IMR-90 (cell line): ENCODE data around the gene TUBA8. TPM values are rescaled to one million over a fixed set of nuclear protein-coding genes. Genes with fewer than 3 reads are reported as not detected.

ENCODE experiments used
- ATAC-seq: fragments of 200-7000 bp; cut with Tn5 transposase; 2 replicates; pipeline ENCODE4 v1.9.1; 2020; ENCODE audit warnings: low read depth, mild to moderate bottlenecking, moderate library complexity
- BruUV-seq: library from RNA; stranded (reverse); fragments of 400-500 nt; replicated peaks from 2 replicates; lab custom pipeline; 2021; lab: Mats Ljungman, UMichigan
- CTCF ChIA-PET: fragments of 300-600 bp; formaldehyde crosslinking; extraction: SDS; loops from one replicate; lab custom pipeline; 2021; ENCODE audit warnings: antibody characterized with exemption; lab: Yijun Ruan, JAX
- POLR2A ChIA-PET: fragments of 300-600 bp; sonication (Branson Sonifier 250); formaldehyde crosslinking; loops from one replicate; lab custom pipeline; 2022; ENCODE audit warnings: antibody characterized with exemption; ENCODE audit not compliant: unreplicated experiment; lab: Charles Lee
- DNase-seq: peaks from one replicate; pipeline ENCODE4 v3.0.0; 2013
- H2AFZ ChIP-seq: replicated peaks from 2 replicates; pipeline ENCODE3; 2013; ENCODE audit warnings: low read length, mild to moderate bottlenecking; ENCODE audit not compliant: poor library complexity
- H2AK5ac ChIP-seq: 2 replicates; pipeline ENCODE4 v1.6.1; 2013; ENCODE audit warnings: low read depth, low read length, inconsistent platforms
- H2AK9ac ChIP-seq: replicated peaks from 2 replicates; pipeline ENCODE3; 2013; ENCODE audit warnings: mild to moderate bottlenecking, low read depth, low read length, moderate library complexity; ENCODE audit not compliant: poor library complexity
- H2BK120ac ChIP-seq: 2 replicates; pipeline ENCODE4 v1.6.1; 2013; ENCODE audit warnings: low read depth, low read length, inconsistent platforms
- H2BK15ac ChIP-seq: 3 replicates; pipeline ENCODE4 v1.6.1; 2013; ENCODE audit warnings: low read depth, low read length, inconsistent platforms
- H2BK20ac ChIP-seq: 2 replicates; pipeline ENCODE4 v1.6.1; 2013; ENCODE audit warnings: low read depth, mild to moderate bottlenecking, inconsistent platforms, low read length, moderate library complexity
- H2BK5ac ChIP-seq: 2 replicates; pipeline ENCODE4 v1.6.1; 2013; ENCODE audit warnings: mild to moderate bottlenecking, low read depth, low read length, inconsistent platforms; ENCODE audit not compliant: poor library complexity, severe bottlenecking
- H3K14ac ChIP-seq: replicated peaks from 2 replicates; pipeline ENCODE4 v1.6.1; 2013; ENCODE audit warnings: low read depth, low read length, inconsistent platforms
- H3K18ac ChIP-seq: 2 replicates; pipeline ENCODE4 v1.6.1; 2013; ENCODE audit warnings: low read depth, low read length, control low read depth
- H3K23ac ChIP-seq: 2 replicates; pipeline ENCODE4 v1.6.1; 2013; ENCODE audit warnings: low read depth, low read length, inconsistent platforms
- H3K27ac ChIP-seq: 2 replicates; pipeline ENCODE4 v1.5.1; 2013; ENCODE audit warnings: mild to moderate bottlenecking, control low read depth, low read length; ENCODE audit not compliant: insufficient read depth
- H3K27me3 ChIP-seq: 2 replicates; pipeline ENCODE4 v1.6.1; 2013; ENCODE audit warnings: low read length; ENCODE audit not compliant: control insufficient read depth, insufficient read depth
- H3K36me3 ChIP-seq: 2 replicates; pipeline ENCODE4 v1.6.1; 2013; ENCODE audit warnings: low read length, mixed read lengths; ENCODE audit not compliant: control insufficient read depth, insufficient read depth
- H3K4ac ChIP-seq: 2 replicates; pipeline ENCODE4 v1.6.1; 2013; ENCODE audit warnings: low read depth, low read length, inconsistent platforms
- H3K4me1 ChIP-seq: 2 replicates; pipeline ENCODE4 v1.6.1; 2013; ENCODE audit warnings: low read length, mixed read lengths; ENCODE audit not compliant: control insufficient read depth, insufficient read depth
- H3K4me2 ChIP-seq: 2 replicates; pipeline ENCODE4 v1.6.1; 2013; ENCODE audit warnings: low read depth, mild to moderate bottlenecking, control low read depth, low read length, moderate library complexity
- H3K4me3 ChIP-seq: 2 replicates; pipeline ENCODE4 v1.5.1; 2013; ENCODE audit warnings: low read depth, mild to moderate bottlenecking, control low read depth, low read length, moderate library complexity; ENCODE audit not compliant: insufficient read depth
- H3K56ac ChIP-seq: 2 replicates; pipeline ENCODE4 v1.6.1; 2013; ENCODE audit warnings: low read length, inconsistent platforms; ENCODE audit not compliant: insufficient read depth; ENCODE audit errors: extremely low read depth
- H3K79me1 ChIP-seq, 2 experiments: 2 replicates each; pipeline ENCODE4 v1.6.1; 2013; ENCODE audit warnings: low read length in 2 of 2, inconsistent platforms in 1 of 2, low read depth in 1 of 2
- H3K9ac ChIP-seq: 2 replicates; pipeline ENCODE4 v1.6.1; 2013; ENCODE audit warnings: low read depth, low read length, control low read depth
- H3K9me1 ChIP-seq: 2 replicates; pipeline ENCODE4 v1.6.1; 2013; ENCODE audit warnings: low read length, inconsistent platforms; ENCODE audit not compliant: insufficient read depth
- H3K9me3 ChIP-seq: 2 replicates; pipeline ENCODE4 v1.6.1; 2013; ENCODE audit warnings: low read length; ENCODE audit not compliant: control insufficient read depth, insufficient read depth
- H4K20me1 ChIP-seq: 2 replicates; pipeline ENCODE4 v1.6.1; 2013; ENCODE audit warnings: low read length, inconsistent platforms; ENCODE audit not compliant: insufficient read depth
- H4K5ac ChIP-seq: 2 replicates; pipeline ENCODE4 v1.6.1; 2013; ENCODE audit warnings: mild to moderate bottlenecking, low read depth, low read length, control low read depth
- H4K8ac ChIP-seq, 2 experiments: 2 replicates each; pipeline ENCODE4 v1.6.1; 2013; ENCODE audit warnings: low read depth in 2 of 2, low read length in 2 of 2, control low read depth in 1 of 2, inconsistent platforms in 1 of 2
- H4K91ac ChIP-seq: 2 replicates; pipeline ENCODE4 v1.6.1; 2013; ENCODE audit warnings: low read depth, low read length, inconsistent platforms; ENCODE audit not compliant: insufficient read depth
- BHLHE40 ChIP-seq: fragments of 150-350 bp; IDR thresholded peaks from 2 replicates; pipeline ENCODE4 v1.6.1; 2016; ENCODE audit warnings: mild to moderate bottlenecking, low read depth, low read length
- CEBPB ChIP-seq: IDR thresholded peaks from 2 replicates; pipeline ENCODE4 v1.6.1; 2012; ENCODE audit warnings: low read depth, low read length, improper control_type of control experiment
- CHD1 ChIP-seq: IDR thresholded peaks from 2 replicates; pipeline ENCODE4 v1.6.1; 2012; ENCODE audit warnings: low read depth, low read length, improper control_type of control experiment
- CTCF ChIP-seq: conservative IDR thresholded peaks from 2 replicates; pipeline ENCODE4 v1.5.1; 2012; ENCODE audit warnings: mild to moderate bottlenecking, low read depth, low read length, improper control_type of control experiment
- ELK1 ChIP-seq: fragments of 150-350 bp; IDR thresholded peaks from 2 replicates; pipeline ENCODE4 v1.6.1; 2016; ENCODE audit warnings: low read depth, mild to moderate bottlenecking, low read length, moderate library complexity, borderline replicate concordance
- FOS ChIP-seq: fragments of 150-350 bp; IDR thresholded peaks from 2 replicates; pipeline ENCODE4 v1.6.1; 2016; ENCODE audit warnings: low read depth, low read length
- MAFK ChIP-seq: IDR thresholded peaks from 2 replicates; pipeline ENCODE4 v1.6.1; 2012; ENCODE audit warnings: low read depth, low read length, improper control_type of control experiment
- MAZ ChIP-seq: IDR thresholded peaks from 2 replicates; pipeline ENCODE4 v1.6.1; 2012; ENCODE audit warnings: low read depth, mild to moderate bottlenecking, low read length, improper control_type of control experiment, moderate library complexity, borderline replicate concordance
- MXI1 ChIP-seq: IDR thresholded peaks from 2 replicates; pipeline ENCODE4 v1.6.1; 2012; ENCODE audit warnings: low read depth, mild to moderate bottlenecking, low read length, moderate library complexity, borderline replicate concordance
- NFE2L2 ChIP-seq: fragments of 150-350 bp; IDR thresholded peaks from 2 replicates; pipeline ENCODE4 v1.6.1; 2016; ENCODE audit warnings: low read depth, mild to moderate bottlenecking, low read length
- POLR2A ChIP-seq: IDR thresholded peaks from 2 replicates; pipeline ENCODE4 v1.6.1; 2012; ENCODE audit warnings: mild to moderate bottlenecking, low read depth, low read length
- RAD21 ChIP-seq: IDR thresholded peaks from 2 replicates; pipeline ENCODE4 v1.6.1; 2012; ENCODE audit warnings: low read length, improper control_type of control experiment
- RCOR1 ChIP-seq: IDR thresholded peaks from 2 replicates; pipeline ENCODE4 v1.6.1; 2012; ENCODE audit warnings: mild to moderate bottlenecking, low read length, improper control_type of control experiment; ENCODE audit not compliant: insufficient replicate concordance
- RFX5 ChIP-seq: IDR thresholded peaks from 2 replicates; pipeline ENCODE4 v1.8.0; 2012; ENCODE audit warnings: low read depth, mild to moderate bottlenecking, low read length, moderate library complexity
- SMC3 ChIP-seq: fragments of 150-350 bp; IDR thresholded peaks from 2 replicates; pipeline ENCODE4 v1.6.1; 2016; ENCODE audit warnings: low read depth, mild to moderate bottlenecking, antibody characterized with exemption, low read length, moderate library complexity
- USF2 ChIP-seq: fragments of 150-350 bp; IDR thresholded peaks from 2 replicates; pipeline ENCODE4 v1.6.1; 2017; ENCODE audit warnings: mild to moderate bottlenecking, antibody characterized with exemption, low read length, low read depth
- WGBS, 2 experiments: methylation state at CpG; one replicate each; pipeline versions ENCODE4 v1.1.5 to v1.1.7; 2013; ENCODE audit warnings: missing lambda C conversion rate in 2 of 2; ENCODE audit not compliant: insufficient read length in 1 of 2; ENCODE audit errors: extremely low coverage in 2 of 2; 5-methylcytosine and 5-hydroxymethylcytosine counted together
- dilution Hi-C: fragments of 300-500 bp; cut with HindIII; formaldehyde crosslinking; loops from one replicate; pipeline ENCODE4 v1.14.3; 2018; ENCODE audit warnings: low sequenced_read_pairs; ENCODE audit not compliant: unreplicated experiment
- in situ Hi-C: fragments of 300-500 bp; cut with MboI; formaldehyde crosslinking; loops from 3 replicates; pipeline ENCODE4 v1.14.3; 2019; ENCODE audit warnings: low sequenced_read_pairs, inconsistent platforms, mixed read lengths
- intact Hi-C: fragments of 100-400 bp; cut with micrococcal nuclease; formaldehyde crosslinking; loops from 2 replicates; pipeline ENCODE4 v1.10.0; 2022
- polyA plus RNA-seq, 3 experiments: library from polyadenylated mRNA; depleted of rRNA; stranded (reverse); fragments of >200 nt; gene quantifications; 2 replicates each; pipeline ENCODE4 v1.2.3, GENCODE V29; 2012; ENCODE audit warnings: low replicate concordance in 1 of 3
- total RNA-seq: library from RNA; depleted of rRNA; stranded (reverse); fragments of >200 nt; gene quantifications from 2 replicates; pipeline ENCODE4 v1.2.3, GENCODE V29; 2012

The TUBA8 gene
- total and polyA plus RNA-seq, 2 of the 4 experiments (the other 2 are of a cell fraction), result 1.4 to 2.2 TPM

GRCh38 chr22:18081416-18081815 lies 29.2 kb upstream of the TUBA8 start:
- no peak overlapping the region for H3K18ac ChIP-seq
- H3K23ac ChIP-seq, result no peak overlapping the region; the same call in 1 of the 2 replicates
- no peak overlapping the region for H3K27ac ChIP-seq
- ATAC-seq (no peak), DNase-seq (no peak)
- POLR2A ChIA-PET, result no interaction called here
- H3K9me1 ChIP-seq, result 0 out of 2 replicates have a peak, but pooled peaks cover 4% of the 10 kb centered on the region
- H4K20me1 ChIP-seq, result no peaks in the 10 kb centered on the region
- H2BK15ac ChIP-seq, result no peak overlapping the region
- H2AK9ac ChIP-seq, result no peak overlapping the region
- no peak overlapping the region for H2BK5ac ChIP-seq
- in situ Hi-C loops, result no loop called here
- no peak overlapping the region for H2BK20ac ChIP-seq
- no peak overlapping the region for H3K4me2 ChIP-seq
- H4K8ac ChIP-seq, result no peak overlapping the region
- no peak overlapping the region for H3K4ac ChIP-seq
- H3K27me3 ChIP-seq, result no peaks in the 10 kb centered on the region
- H2AK5ac ChIP-seq, result no peak overlapping the region
- BruUV-seq, result no TSS peak
- intact Hi-C loops, result no loop called here
- H4K5ac ChIP-seq, result no peak overlapping the region
- peaks cover 28 to 50% of the 10 kb centered on the region in 2 experiments; a peak in 3 of 4 replicates for H3K79me1 ChIP-seq
- dilution Hi-C loops, result no loop called here
- no peak overlapping the region for H2BK120ac ChIP-seq
- H2AFZ ChIP-seq, result no peak overlapping the region
- no peak overlapping the region for H4K91ac ChIP-seq
- CTCF ChIA-PET, result no interaction called here
- H3K4me1 ChIP-seq, result peaks cover 2% of the 10 kb centered on the region
- no peak for TF ChIP-seq MXI1
- TF ChIP-seq POLR2A, result no peak
- TF ChIP-seq NFE2L2, result no peak
- TF ChIP-seq MAZ, result no peak
- TF ChIP-seq ELK1, result no peak
- TF ChIP-seq CEBPB, result no peak
- no peak for TF ChIP-seq CTCF
- TF ChIP-seq FOS, result no peak
- no peak for TF ChIP-seq BHLHE40
- TF ChIP-seq RAD21, result no peak
- TF ChIP-seq MAFK, result no peak
- TF ChIP-seq RCOR1, result no peak
- TF ChIP-seq USF2, result no peak
- TF ChIP-seq RFX5, result no peak
- no peak for TF ChIP-seq SMC3
- TF ChIP-seq CHD1, result no peak
- H3K56ac ChIP-seq, result no peak overlapping the region
- no peak overlapping the region for H3K9ac ChIP-seq
- peaks cover 27% of the 10 kb centered on the region for H3K36me3 ChIP-seq
- WGBS, 2 experiments, result 100% methylated on average over 1 of the region's 5 CpGs; no CpG with 5 or more reads in 1 of the 2 experiments
- H3K4me3 ChIP-seq, result no peak overlapping the region
- H3K9me3 ChIP-seq, result no peaks in the 10 kb centered on the region
- H3K14ac ChIP-seq, result no peak overlapping the region
